DMS 273 (cell line): ENCODE results near the gene CA12.
A peak's percentile ranks its signal among the peaks of the same experiment; 100 is the strongest.
"Not testable (repeated sequence)": the region's sequence is repeated elsewhere in the genome, so short reads cannot be mapped to it uniquely, and the experiment has no call there.

Experiments
- DNase-seq: peaks from one replicate; lab custom pipeline; 2025; ENCODE audit not compliant: unreplicated experiment; lab: John Stamatoyannopoulos, UW

Gene CA12

GRCh38 chr15:63360170-63360569 lies 21.5 kb downstream of the CA12 start:
- no peak for DNase-seq

- DNase-seq = no peak
Measured at GRCh38 chr15:63358241-63359029, 23.2 kb downstream of the CA12 start.

GRCh38 chr15:63357731-63358130 lies 23.9 kb downstream of the CA12 start:
- DNase-seq = no peak

- no peak for DNase-seq
Measured at GRCh38 chr15:63357061-63357460, 24.6 kb downstream of the CA12 start.

- no peak for DNase-seq
Measured at GRCh38 chr15:63354821-63355650, 26.6 kb downstream of the CA12 start.

GRCh38 chr15:63353887-63354286 lies 27.8 kb downstream of the CA12 start:
- DNase-seq = no peak

- DNase-seq = no peak
Measured at GRCh38 chr15:63353261-63353660, 28.4 kb downstream of the CA12 start.

- no peak for DNase-seq
Measured at GRCh38 chr15:63352808-63353207, 28.8 kb downstream of the CA12 start.

GRCh38 chr15:63351170-63351569 lies 30.5 kb downstream of the CA12 start:
- DNase-seq = no peak

GRCh38 chr15:63350178-63350621 lies 31.4 kb downstream of the CA12 start:
- no peak for DNase-seq

- DNase-seq = no peak
Measured at GRCh38 chr15:63349621-63350020, 32.0 kb downstream of the CA12 start.

GRCh38 chr15:63349156-63349555 lies 32.5 kb downstream of the CA12 start:
- peak; percentile 9 for DNase-seq

- DNase-seq = peak; percentile 72
Measured at GRCh38 chr15:63348392-63348791, 33.3 kb downstream of the CA12 start.

GRCh38 chr15:63347074-63347857 lies 34.4 kb downstream of the CA12 start:
- peak; percentile 17 for DNase-seq

- no peak for DNase-seq
Measured at GRCh38 chr15:63345391-63345752, 36.3 kb downstream of the CA12 start.

- no peak for DNase-seq
Measured at GRCh38 chr15:63344731-63345390, 36.8 kb downstream of the CA12 start.

GRCh38 chr15:63342996-63343562 lies 38.6 kb downstream of the CA12 start:
- DNase-seq = not testable (repeated sequence)

- DNase-seq = no peak
Measured at GRCh38 chr15:63341898-63342297, 39.7 kb downstream of the CA12 start.

GRCh38 chr15:63340878-63341277 lies 40.8 kb downstream of the CA12 start:
- no peak for DNase-seq

GRCh38 chr15:63340353-63340752 lies 41.3 kb downstream of the CA12 start:
- no peak for DNase-seq

GRCh38 chr15:63339836-63340235 lies 41.8 kb downstream of the CA12 start:
- DNase-seq = no peak
